Kidney epithelial cell (primary cell): ENCODE data around the gene BCAR3. TPM values are rescaled to one million over a fixed set of nuclear protein-coding genes. Genes with fewer than 3 reads are reported as not detected.
"Not testable (repeated sequence)": the region's sequence is repeated elsewhere in the genome, so short reads cannot be mapped to it uniquely, and the experiment has no call there.

Source experiments
- DNase-seq: peaks from one replicate; pipeline ENCODE4 v3.0.0-alpha.2; 2010; ENCODE audit warnings: low read depth
- H3K27me3 ChIP-seq: 2 replicates; pipeline ENCODE4 v1.6.0; 2011; ENCODE audit warnings: low read length; ENCODE audit not compliant: control insufficient read depth, insufficient read depth
- H3K36me3 ChIP-seq: 2 replicates; pipeline ENCODE4 v1.5.1; 2011; ENCODE audit warnings: low read length; ENCODE audit not compliant: control insufficient read depth, insufficient read depth
- H3K4me3 ChIP-seq: 2 replicates; pipeline ENCODE4 v1.5.1; 2011; ENCODE audit warnings: low read depth, mild to moderate bottlenecking, control low read depth, low read length
- CTCF ChIP-seq: IDR thresholded peaks from 2 replicates; pipeline ENCODE4 v1.5.1; 2011; ENCODE audit warnings: mild to moderate bottlenecking, moderate library complexity, low read length, control low read depth, inconsistent platforms; ENCODE audit not compliant: insufficient read depth, poor library complexity, severe bottlenecking
- total RNA-seq: library from RNA; depleted of rRNA; stranded (reverse); fragments of >200 nt; gene quantifications from 2 replicates; pipeline ENCODE4 v1.2.3, GENCODE V29; 2015

BCAR3 gene
- total RNA-seq, 1 donor from 2014 or later: 93.3 TPM

GRCh38 chr1:93662481-93663207, 19.0 kb downstream of the BCAR3 start:
- Histone ChIP-seq H3K4me3 (no peak overlapping the region), H3K36me3 (peaks cover under 1% of the 10 kb centered on the region), H3K27me3 (no peaks in the 10 kb centered on the region)
- no peak for TF ChIP-seq CTCF
- no peak for DNase-seq

- no peak for TF ChIP-seq CTCF
- Histone ChIP-seq H3K4me3 (no peak overlapping the region), H3K27me3 (no peaks in the 10 kb centered on the region), H3K36me3 (no peaks in the 10 kb centered on the region)
- no peak for DNase-seq
Observed at GRCh38 chr1:93661829-93662474, 19.7 kb downstream of the BCAR3 start.

GRCh38 chr1:93661341-93661740, 20.3 kb downstream of the BCAR3 start:
- H3K27me3 ChIP-seq, DNase-seq, H3K4me3 ChIP-seq, H3K36me3 ChIP-seq: not testable (repeated sequence)

- Histone ChIP-seq H3K27me3 (no peaks in the 10 kb centered on the region), H3K4me3 (no peak overlapping the region), H3K36me3 (no peaks in the 10 kb centered on the region)
- DNase-seq: no peak
- TF ChIP-seq CTCF: no peak
Observed at GRCh38 chr1:93659822-93660503, 21.7 kb downstream of the BCAR3 start.

GRCh38 chr1:93658188-93658587, 23.4 kb downstream of the BCAR3 start:
- no peaks in the 10 kb centered on the region for H3K27me3 ChIP-seq
- no peak for TF ChIP-seq CTCF
- H3K36me3 ChIP-seq: peaks cover 2% of the 10 kb centered on the region
- H3K4me3 ChIP-seq: no peak overlapping the region
- DNase-seq: no peak

- Histone ChIP-seq H3K4me3 (no peak overlapping the region), H3K36me3 (peaks cover 2% of the 10 kb centered on the region), H3K27me3 (no peaks in the 10 kb centered on the region)
- no peak for TF ChIP-seq CTCF
- no peak for DNase-seq
Observed at GRCh38 chr1:93656491-93656890, 25.1 kb downstream of the BCAR3 start.
